H9 (cell line): ENCODE results near the gene ARL14EP. TPM values are rescaled to one million over a fixed set of nuclear protein-coding genes. Genes with fewer than 3 reads are reported as not detected.

Experiments
- DNase-seq: peaks from one replicate; pipeline ENCODE4 v3.0.0-alpha.2; 2017
- H2AFZ ChIP-seq: one replicate; pipeline ENCODE4 v1.6.1; 2013; ENCODE audit warnings: mild to moderate bottlenecking, low read length, control low read depth, moderate library complexity
- H2AK5ac ChIP-seq: 2 replicates; pipeline ENCODE4 v1.6.1; 2013; ENCODE audit warnings: low read length, control low read depth, mixed read lengths; ENCODE audit not compliant: insufficient read length
- H2BK120ac ChIP-seq: one replicate; pipeline ENCODE4 v1.6.1; 2013; ENCODE audit warnings: low read depth, mild to moderate bottlenecking, low read length, control low read depth, inconsistent platforms; ENCODE audit not compliant: poor library complexity, severe bottlenecking
- H2BK12ac ChIP-seq: 2 replicates; pipeline ENCODE4 v1.6.1; 2013; ENCODE audit warnings: low read length, control low read depth, mixed read lengths, low read depth; ENCODE audit not compliant: insufficient read length
- H2BK15ac ChIP-seq: 2 replicates; pipeline ENCODE4 v1.6.1; 2013; ENCODE audit warnings: low read depth, low read length, control low read depth
- H2BK20ac ChIP-seq: one replicate; pipeline ENCODE4 v1.6.1; 2013; ENCODE audit warnings: low read depth, mild to moderate bottlenecking, low read length, control low read depth, inconsistent platforms; ENCODE audit not compliant: poor library complexity, severe bottlenecking
- H2BK5ac ChIP-seq: 2 replicates; pipeline ENCODE4 v1.6.1; 2013; ENCODE audit warnings: low read length, control low read depth, mixed read lengths; ENCODE audit not compliant: insufficient read length
- H3K14ac ChIP-seq: 2 replicates; pipeline ENCODE4 v1.6.1; 2013; ENCODE audit warnings: low read length, control low read depth; ENCODE audit not compliant: insufficient read depth
- H3K18ac ChIP-seq: 2 replicates; pipeline ENCODE4 v1.6.1; 2013; ENCODE audit warnings: low read depth, mild to moderate bottlenecking, mixed read lengths, low read length, control low read depth; ENCODE audit not compliant: insufficient read length
- H3K23ac ChIP-seq: 2 replicates; pipeline ENCODE4 v1.6.1; 2013; ENCODE audit warnings: low read length, control low read depth, mixed read lengths, low read depth; ENCODE audit not compliant: insufficient read length
- H3K23me2 ChIP-seq: 2 replicates; pipeline ENCODE4 v1.6.1; 2013; ENCODE audit warnings: low read depth, mild to moderate bottlenecking, mixed read lengths, low read length, control low read depth; ENCODE audit not compliant: insufficient read length, poor library complexity, severe bottlenecking
- H3K27ac ChIP-seq: 2 replicates; pipeline ENCODE4 v1.5.1; 2013; ENCODE audit warnings: low read length, control low read depth, mixed read lengths, low read depth; ENCODE audit not compliant: insufficient read length
- H3K27me3 ChIP-seq: 2 replicates; pipeline ENCODE4 v1.6.1; 2013; ENCODE audit warnings: low read length, control low read depth, inconsistent platforms; ENCODE audit not compliant: insufficient read depth
- H3K4ac ChIP-seq: 2 replicates; pipeline ENCODE4 v1.6.1; 2013; ENCODE audit warnings: low read depth, mild to moderate bottlenecking, control low read depth, inconsistent platforms, low read length, moderate library complexity
- H3K4me1 ChIP-seq: 2 replicates; pipeline ENCODE4 v1.6.1; 2013; ENCODE audit warnings: low read length, control low read depth, inconsistent platforms; ENCODE audit not compliant: insufficient read depth
- H3K4me2 ChIP-seq: 2 replicates; pipeline ENCODE4 v1.6.1; 2013; ENCODE audit warnings: low read length, control low read depth, mixed read lengths; ENCODE audit not compliant: insufficient read length, insufficient read depth
- H3K56ac ChIP-seq: 2 replicates; pipeline ENCODE4 v1.6.1; 2013; ENCODE audit warnings: low read depth, mild to moderate bottlenecking, mixed read lengths, low read length, control low read depth; ENCODE audit not compliant: insufficient read length
- H3K79me1 ChIP-seq: 2 replicates; pipeline ENCODE4 v1.6.1; 2013; ENCODE audit warnings: low read depth, mild to moderate bottlenecking, moderate library complexity, low read length, control low read depth, inconsistent platforms; ENCODE audit not compliant: insufficient read depth, poor library complexity, severe bottlenecking
- H3K79me2 ChIP-seq: 2 replicates; pipeline ENCODE4 v1.6.1; 2013; ENCODE audit warnings: low read length, control low read depth, inconsistent platforms; ENCODE audit not compliant: insufficient read depth
- H3K9ac ChIP-seq: 2 replicates; pipeline ENCODE4 v1.6.1; 2013; ENCODE audit warnings: low read length, control low read depth, mixed read lengths; ENCODE audit not compliant: insufficient read length; ENCODE audit errors: extremely low read depth
- H3K9me3 ChIP-seq: one replicate; pipeline ENCODE4 v1.6.1; 2013; ENCODE audit warnings: low read depth, low read length, inconsistent platforms; ENCODE audit not compliant: control insufficient read depth
- H3T11ph ChIP-seq: one replicate; pipeline ENCODE4 v1.6.1; 2013; ENCODE audit warnings: mild to moderate bottlenecking, low read length, control low read depth, inconsistent platforms
- H4K20me1 ChIP-seq: one replicate; pipeline ENCODE4 v1.6.1; 2013; ENCODE audit not compliant: control insufficient read depth, insufficient read length, insufficient read depth
- H4K5ac ChIP-seq: 2 replicates; pipeline ENCODE4 v1.6.1; 2013; ENCODE audit warnings: low read depth, mild to moderate bottlenecking, mixed read lengths, low read length, control low read depth; ENCODE audit not compliant: insufficient read length
- H4K8ac ChIP-seq: replicated peaks from 2 replicates; pipeline ENCODE4 v1.6.1; 2013; ENCODE audit warnings: low read length, control low read depth, mixed read lengths, low read depth; ENCODE audit not compliant: insufficient read length
- H4K91ac ChIP-seq: 2 replicates; pipeline ENCODE4 v1.6.1; 2013; ENCODE audit warnings: low read depth, mild to moderate bottlenecking, moderate library complexity, mixed read lengths, low read length, control low read depth; ENCODE audit not compliant: insufficient read length
- H3K27ac Mint-ChIP-seq, 3 experiments: 2 replicates in 2 of 3; 3 replicates in 1 of 3; pipeline ENCODE4 v1.8.0; 2020 to 2021; ENCODE audit warnings: mixed read lengths in 3 of 3, mild to moderate bottlenecking in 1 of 3, moderate library complexity in 1 of 3
- H3K27me3 Mint-ChIP-seq: 2 replicates; pipeline ENCODE4 v1.8.0; 2021; ENCODE audit warnings: low read depth, mild to moderate bottlenecking, moderate library complexity, mixed read lengths
- H3K36me3 Mint-ChIP-seq, 3 experiments: 2 replicates in 2 of 3; 3 replicates in 1 of 3; pipeline ENCODE4 v1.8.0; 2020 to 2021; ENCODE audit warnings: low read depth in 3 of 3, mixed read lengths in 3 of 3; ENCODE audit not compliant: insufficient read depth in 1 of 3
- H3K4me1 Mint-ChIP-seq, 2 experiments: 2 replicates each; pipeline ENCODE4 v1.8.0; 2020; ENCODE audit warnings: mixed read lengths in 2 of 2
- H3K4me3 Mint-ChIP-seq, 2 experiments: 2 replicates in 1 of 2; 3 replicates in 1 of 2; pipeline ENCODE4 v1.8.0; 2020 to 2021; ENCODE audit warnings: mild to moderate bottlenecking in 2 of 2, mixed read lengths in 2 of 2, moderate library complexity in 1 of 2
- H3K9me3 Mint-ChIP-seq, 2 experiments: 2 replicates in 1 of 2; 3 replicates in 1 of 2; pipeline ENCODE4 v1.8.0; 2020; ENCODE audit warnings: mild to moderate bottlenecking in 2 of 2, mixed read lengths in 2 of 2, moderate library complexity in 1 of 2
- CTCF ChIP-seq: fragments of 200-600 bp; sonication (generic); conservative IDR thresholded peaks from 3 replicates; pipeline ENCODE4 v1.8.0; 2021; ENCODE audit warnings: antibody characterized with exemption, mild to moderate bottlenecking
- WGBS: extraction: QIAGEN DNeasy Blood & Tissue Kit; methylation state at CpG from one replicate; pipeline ENCODE4 v1.1.7; 2013; ENCODE audit warnings: missing lambda C conversion rate, low lambda C conversion rate, mixed read lengths; ENCODE audit not compliant: insufficient read length; ENCODE audit errors: extremely low coverage; 5-methylcytosine and 5-hydroxymethylcytosine counted together
- total RNA-seq: library from RNA; stranded (reverse); gene quantifications from 2 replicates; pipeline ENCODE4 v1.2.1, GENCODE V29; 2021

ARL14EP gene
- total RNA-seq, 1 experiment from 2014 or later: 20.9 TPM

- H3K27me3 ChIP-seq: no peaks in the 10 kb centered on the region
- H4K5ac ChIP-seq: no peak overlapping the region
- no peak overlapping the region for H3K4ac ChIP-seq
- H3K56ac ChIP-seq: no peak overlapping the region
- no peak overlapping the region for H2AFZ ChIP-seq
- H4K8ac ChIP-seq: no peak overlapping the region
- H3K27ac Mint-ChIP-seq: no peak overlapping the region
- H2BK15ac ChIP-seq: no peak overlapping the region
- H3K27ac ChIP-seq: no peak overlapping the region
- H3K4me1 Mint-ChIP-seq: no peaks in the 10 kb centered on the region
- H3K18ac ChIP-seq: no peak overlapping the region
- H3K79me1 ChIP-seq: no peaks in the 10 kb centered on the region
- H3K79me2 ChIP-seq: no peaks in the 10 kb centered on the region
- no peaks in the 10 kb centered on the region for H3K4me1 ChIP-seq
- H3K9me3 ChIP-seq: no peaks in the 10 kb centered on the region
- WGBS: no CpG with 5 or more reads among the region's 1 CpG
- H3K4me2 ChIP-seq: no peak overlapping the region
- H4K91ac ChIP-seq: no peak overlapping the region
- H4K20me1 ChIP-seq: no peaks in the 10 kb centered on the region
- H3K36me3 Mint-ChIP-seq: 0 out of 7 replicates have a peak, but pooled peaks cover 0 to 4% (median 0%) of the 10 kb centered on the region in 3 experiments
- H2BK5ac ChIP-seq: no peak overlapping the region
- no peak overlapping the region for H2BK20ac ChIP-seq
- DNase-seq: no peak
- H3T11ph ChIP-seq: no peak overlapping the region
- peaks cover 4 to 9% of the 10 kb centered on the region in 2 experiments; a peak in 4 of 5 replicates for H3K9me3 Mint-ChIP-seq
- H2BK120ac ChIP-seq: no peak overlapping the region
- no peak overlapping the region for H2AK5ac ChIP-seq
- H3K27me3 Mint-ChIP-seq: peaks cover 5% of the 10 kb centered on the region
- H3K9ac ChIP-seq: no peak overlapping the region
- TF ChIP-seq CTCF: no peak
- H3K14ac ChIP-seq: no peak overlapping the region
- H2BK12ac ChIP-seq: no peak overlapping the region
- no peaks in the 10 kb centered on the region for H3K23me2 ChIP-seq
- H3K4me3 Mint-ChIP-seq: no peak overlapping the region
- no peak overlapping the region for H3K23ac ChIP-seq
These were observed 12.3 kb upstream of the ARL14EP start for GRCh38 chr11:30310623-30311022.
